ENCODE measurements around the gene WTAP. TPM values are rescaled to one million over a fixed set of nuclear protein-coding genes. Genes with fewer than 3 reads are reported as not detected.
"Not testable (repeated sequence)": the region's sequence is repeated elsewhere in the genome, so short reads cannot be mapped to it uniquely, and the experiment has no call there.

The WTAP gene
- total RNA-seq, 1 donor = 267 TPM

DNA sequence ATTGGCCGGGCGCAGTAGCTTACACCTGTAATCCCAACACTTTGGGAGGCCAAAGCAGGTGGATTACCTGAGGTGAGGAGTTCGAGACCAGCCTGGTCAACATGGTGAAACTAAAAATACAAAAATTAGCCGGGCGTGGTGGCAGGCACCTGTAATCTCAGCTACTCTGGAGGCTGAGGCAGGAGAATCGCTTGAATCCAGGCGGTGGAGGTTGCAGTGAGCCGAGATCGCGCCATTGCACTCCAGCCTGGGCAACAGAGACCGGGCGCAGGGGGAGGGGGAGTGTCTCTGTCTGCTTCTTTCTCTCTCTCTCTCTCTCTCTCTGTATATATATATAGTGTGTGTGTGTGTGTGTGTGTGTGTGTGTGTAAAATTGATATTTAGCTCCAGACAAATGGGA is 5.2 kb downstream of the WTAP start:
- peaks cover 52% of the 10 kb centered on the region for H3K4me1 ChIP-seq (ENCODE audit: insufficient read depth, low read length)
- not testable (repeated sequence) for H3K9me3 ChIP-seq (ENCODE audit: low read depth, low read length); H3K4me3 ChIP-seq (ENCODE audit: low read length); H3K27me3 ChIP-seq (ENCODE audit: insufficient read depth, low read length)

DNA sequence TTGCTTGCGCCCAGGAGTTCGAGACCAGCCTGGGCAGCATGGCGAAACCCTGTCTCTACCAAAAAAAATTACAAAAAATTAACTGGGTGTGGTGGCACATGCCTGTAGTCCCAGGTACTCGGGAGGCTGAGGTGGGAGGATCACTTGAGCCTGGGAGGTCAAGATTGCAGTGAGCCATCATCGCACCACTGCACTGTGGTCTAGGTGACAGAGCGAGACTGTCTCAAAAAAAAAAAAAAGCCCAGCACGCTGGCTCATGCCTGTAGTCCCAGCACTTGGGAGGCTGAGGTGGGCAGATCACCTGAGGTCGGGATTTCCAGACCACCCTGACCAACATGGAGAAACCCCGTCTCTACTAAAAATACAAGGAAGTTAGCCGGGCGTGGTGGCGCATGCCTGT is 6.1 kb downstream of the WTAP start:
- not testable (repeated sequence) for H3K9me3 ChIP-seq (ENCODE audit: low read depth, low read length); H3K27me3 ChIP-seq (ENCODE audit: insufficient read depth, low read length); H3K4me3 ChIP-seq (ENCODE audit: low read length)
- H3K4me1 ChIP-seq (ENCODE audit: insufficient read depth, low read length) = peaks cover 53% of the 10 kb centered on the region

DNA sequence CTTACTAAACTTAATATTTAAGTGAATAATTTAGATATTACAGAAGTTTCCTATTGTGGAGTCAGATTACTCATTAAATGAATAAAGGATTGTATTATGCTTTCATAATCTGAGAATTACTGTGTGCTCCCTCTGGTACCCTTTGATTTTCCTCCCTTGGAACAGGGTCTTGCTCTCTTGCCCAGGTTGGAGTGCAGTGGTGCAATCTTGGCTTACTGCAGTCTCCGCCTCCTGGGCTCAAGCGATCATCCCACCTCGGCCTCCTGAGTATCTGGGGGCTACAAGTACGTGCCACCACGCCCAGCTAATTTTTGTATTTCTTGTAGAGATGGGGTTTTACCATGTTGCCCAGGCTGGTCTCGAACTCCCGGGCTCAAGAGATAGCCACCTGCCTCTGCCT is 9.6 kb downstream of the WTAP start:
- no peak overlapping the region for H3K4me3 ChIP-seq (ENCODE audit: low read length)
- no peaks in the 10 kb centered on the region for H3K27me3 ChIP-seq (ENCODE audit: insufficient read depth, low read length)
- H3K9me3 ChIP-seq (ENCODE audit: low read depth, low read length) = no peaks in the 10 kb centered on the region
- peaks cover 31% of the 10 kb centered on the region for H3K4me1 ChIP-seq (ENCODE audit: insufficient read depth, low read length)

DNA sequence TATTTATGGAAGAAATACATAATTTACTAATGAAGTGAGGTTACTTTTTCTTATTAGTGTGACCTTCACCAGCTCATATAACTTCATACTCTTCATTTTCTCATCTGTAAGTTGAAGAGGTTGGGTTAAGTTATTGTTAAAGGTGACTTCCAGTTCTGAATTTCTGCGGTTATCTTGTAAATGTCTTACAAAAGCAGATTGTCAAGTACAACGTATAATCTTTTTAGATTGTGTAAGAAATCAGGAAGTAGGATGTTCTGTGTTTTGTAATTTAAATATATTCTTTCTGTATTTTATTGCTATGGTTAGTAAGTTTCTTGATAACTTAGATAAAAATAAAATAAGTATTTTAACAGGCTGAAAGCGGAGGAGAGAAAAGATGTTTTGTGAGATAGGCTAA is 12.0 kb downstream of the WTAP start:
- Histone ChIP-seq H3K27me3 (ENCODE audit: insufficient read depth, low read length) (no peaks in the 10 kb centered on the region), H3K4me1 (ENCODE audit: insufficient read depth, low read length) (peaks cover 16% of the 10 kb centered on the region), H3K9me3 (ENCODE audit: low read depth, low read length) (no peaks in the 10 kb centered on the region), H3K4me3 (ENCODE audit: low read length) (no peak overlapping the region)

DNA sequence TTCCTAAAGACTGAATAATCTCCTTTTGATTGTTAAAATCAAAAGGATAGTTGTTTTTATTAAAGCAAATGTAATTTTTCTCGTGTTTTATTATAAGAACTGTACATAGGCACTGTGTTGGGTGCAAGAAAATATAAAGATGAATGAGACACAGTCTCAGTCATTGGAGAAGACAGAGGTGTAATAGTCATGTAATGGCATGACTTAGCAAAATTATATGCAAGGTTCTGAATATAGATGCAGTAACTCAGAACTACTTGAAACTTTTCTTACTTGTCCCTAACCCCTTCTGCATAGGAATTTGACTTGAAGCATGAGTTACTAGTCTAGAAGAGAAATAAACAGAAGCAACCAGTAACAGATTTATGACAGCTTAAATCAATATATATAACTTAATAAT is 14.9 kb downstream of the WTAP start:
- no peak overlapping the region for H3K4me3 ChIP-seq (ENCODE audit: low read length)
- H3K4me1 ChIP-seq (ENCODE audit: insufficient read depth, low read length) = peaks cover 7% of the 10 kb centered on the region
- no peaks in the 10 kb centered on the region for H3K9me3 ChIP-seq (ENCODE audit: low read depth, low read length)
- H3K27me3 ChIP-seq (ENCODE audit: insufficient read depth, low read length) = no peaks in the 10 kb centered on the region

DNA sequence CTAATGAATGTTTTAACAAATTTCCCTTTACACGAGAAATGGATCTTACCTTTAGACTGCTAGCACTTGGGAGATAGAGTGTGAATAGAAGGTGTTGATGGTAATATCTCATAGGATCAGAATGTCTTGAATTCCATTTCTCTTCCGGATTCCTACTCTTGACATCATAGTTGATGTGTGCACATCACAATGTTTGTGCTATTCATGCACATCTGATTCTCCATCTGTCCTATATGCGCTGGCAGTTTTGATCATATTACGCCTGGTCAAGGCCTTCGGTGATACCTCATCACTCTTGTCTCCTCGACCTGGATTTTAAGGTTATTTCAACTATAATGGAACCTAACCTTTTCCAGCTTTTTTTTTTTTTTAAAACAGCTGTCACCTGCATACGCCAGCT is 17.8 kb downstream of the WTAP start:
- Histone ChIP-seq H3K9me3 (ENCODE audit: low read depth, low read length) (no peaks in the 10 kb centered on the region), H3K27me3 (ENCODE audit: insufficient read depth, low read length) (no peaks in the 10 kb centered on the region), H3K4me1 (ENCODE audit: insufficient read depth, low read length) (peaks cover under 1% of the 10 kb centered on the region), H3K4me3 (ENCODE audit: low read length) (no peak overlapping the region)

DNA sequence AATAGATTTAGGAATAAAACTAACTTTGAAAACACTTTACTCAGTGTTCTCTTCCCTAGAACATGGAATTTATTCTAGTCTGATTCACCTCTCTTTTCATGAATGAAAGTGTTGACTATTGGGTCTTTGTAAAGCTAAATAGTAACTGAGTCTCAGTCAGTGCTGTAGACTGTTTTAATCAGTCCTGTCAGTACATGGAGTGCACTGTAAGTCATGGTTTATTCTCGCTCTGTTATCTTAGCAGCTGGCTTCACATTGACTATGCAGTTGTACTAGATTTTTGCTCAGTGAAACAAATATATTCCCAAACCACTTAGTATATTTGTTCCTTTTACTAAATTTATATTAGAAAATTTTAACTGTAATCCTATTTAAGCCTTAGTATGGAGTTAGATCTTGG is 19.5 kb downstream of the WTAP start:
- Histone ChIP-seq H3K9me3 (ENCODE audit: low read depth, low read length) (no peaks in the 10 kb centered on the region), H3K27me3 (ENCODE audit: insufficient read depth, low read length) (no peaks in the 10 kb centered on the region), H3K4me1 (ENCODE audit: insufficient read depth, low read length) (no peaks in the 10 kb centered on the region), H3K4me3 (ENCODE audit: low read length) (no peak overlapping the region)

DNA sequence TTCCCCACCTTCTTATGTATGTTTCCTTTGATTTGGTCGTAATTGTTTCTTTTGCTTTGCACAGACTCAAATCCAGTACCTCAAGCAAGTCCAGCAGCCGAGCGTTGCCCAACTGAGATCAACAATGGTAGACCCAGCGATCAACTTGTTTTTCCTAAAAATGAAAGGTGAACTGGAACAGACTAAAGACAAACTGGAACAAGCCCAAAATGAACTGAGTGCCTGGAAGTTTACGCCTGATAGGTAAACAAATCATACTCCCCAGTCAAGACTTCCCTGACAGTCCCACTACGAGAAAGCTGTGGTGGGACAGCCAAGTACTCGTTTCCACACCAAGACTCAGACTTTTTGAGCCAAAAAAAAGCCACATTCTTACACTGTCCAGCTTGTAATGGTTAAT is 20.8 kb downstream of the WTAP start:
- not testable (repeated sequence) for H3K4me3 ChIP-seq (ENCODE audit: low read length); H3K4me1 ChIP-seq (ENCODE audit: insufficient read depth, low read length); H3K27me3 ChIP-seq (ENCODE audit: insufficient read depth, low read length); H3K9me3 ChIP-seq (ENCODE audit: low read depth, low read length)

DNA sequence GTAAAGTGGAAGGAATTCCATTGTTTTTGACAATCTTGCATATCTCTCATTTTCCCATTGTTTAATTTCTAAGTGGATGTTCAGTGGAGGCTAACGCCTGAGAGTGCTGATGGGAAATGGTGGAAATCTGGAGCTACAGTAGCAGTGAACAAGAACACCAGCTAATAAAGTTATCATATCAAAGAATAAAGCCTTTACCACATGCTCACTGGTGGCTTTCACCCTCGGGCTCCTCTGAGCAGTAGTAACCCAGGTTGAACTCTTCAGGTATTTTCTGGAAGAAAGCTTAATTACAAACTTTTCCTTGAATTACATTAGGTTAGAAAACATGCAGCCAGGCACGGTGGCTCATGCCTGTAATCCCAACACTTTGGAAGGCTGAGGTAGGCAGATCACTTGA is 24.1 kb downstream of the WTAP start:
- Histone ChIP-seq H3K4me1 (ENCODE audit: insufficient read depth, low read length) (no peaks in the 10 kb centered on the region), H3K27me3 (ENCODE audit: insufficient read depth, low read length) (no peaks in the 10 kb centered on the region), H3K9me3 (ENCODE audit: low read depth, low read length) (no peaks in the 10 kb centered on the region), H3K4me3 (ENCODE audit: low read length) (no peak overlapping the region)

DNA sequence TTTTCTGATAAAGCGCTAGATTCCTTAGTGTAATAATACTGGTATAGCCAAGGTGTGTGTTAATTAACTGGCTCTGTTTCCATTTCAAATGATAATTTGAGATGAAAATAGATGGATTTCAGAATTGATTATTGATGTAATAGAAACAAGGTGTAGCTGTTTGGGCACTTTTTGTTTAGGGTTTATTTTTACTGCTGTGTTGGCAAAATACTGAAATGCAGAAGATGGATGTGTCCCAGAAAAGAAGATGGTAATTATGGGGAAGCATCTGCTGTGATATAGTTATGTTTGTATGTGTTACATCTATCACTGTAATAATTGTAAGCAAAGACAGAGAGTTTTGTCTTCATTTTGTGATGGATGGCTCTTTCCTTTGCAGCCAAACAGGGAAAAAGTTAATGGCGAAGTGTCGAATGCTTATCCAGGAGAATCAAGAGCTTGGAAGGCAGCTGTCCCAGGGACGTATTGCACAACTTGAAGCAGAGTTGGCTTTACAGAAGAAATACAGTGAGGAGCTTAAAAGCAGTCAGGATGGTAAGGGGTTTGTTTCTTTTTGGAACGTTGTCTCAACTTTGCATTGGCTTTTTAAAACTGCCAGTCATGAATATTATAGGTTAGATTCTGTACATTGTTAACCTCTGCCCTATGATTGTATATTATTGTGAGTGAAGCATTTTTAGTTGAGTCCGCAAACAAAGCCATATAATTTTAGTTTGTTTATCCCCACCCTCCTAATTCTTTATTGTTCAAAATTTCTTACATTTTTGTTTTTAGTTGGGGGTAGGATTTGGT is 26.0 kb downstream of the WTAP start:
- H3K4me1 ChIP-seq (ENCODE audit: insufficient read depth, low read length) = no peaks in the 10 kb centered on the region

DNA sequence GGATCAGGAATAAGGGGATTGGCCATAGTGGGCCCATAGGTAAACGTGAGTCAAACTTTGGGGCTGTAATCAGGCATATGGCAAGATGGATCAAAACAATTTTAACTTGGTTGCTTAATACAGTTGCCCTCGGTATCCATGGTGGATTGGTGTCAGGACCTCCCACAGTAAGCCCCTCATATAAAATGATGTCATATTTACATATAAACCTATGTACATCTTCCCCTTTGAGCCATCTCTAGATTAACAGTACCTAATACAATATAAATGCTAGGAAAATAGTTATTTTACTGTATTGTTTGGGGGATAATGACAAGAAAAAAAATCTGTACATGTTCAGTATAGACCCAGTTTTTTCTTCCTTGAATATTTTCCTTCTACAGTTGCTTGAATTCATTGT is 27.1 kb downstream of the WTAP start:
- H3K4me3 ChIP-seq (ENCODE audit: low read length) = no peak overlapping the region

More for the DNA sequence above, 26.0 kb downstream of the WTAP start:
- no peak overlapping the region for H3K4me3 ChIP-seq (ENCODE audit: low read length)
- H3K27me3 ChIP-seq (ENCODE audit: insufficient read depth, low read length) = no peaks in the 10 kb centered on the region
- no peaks in the 10 kb centered on the region for H3K9me3 ChIP-seq (ENCODE audit: low read depth, low read length)

DNA sequence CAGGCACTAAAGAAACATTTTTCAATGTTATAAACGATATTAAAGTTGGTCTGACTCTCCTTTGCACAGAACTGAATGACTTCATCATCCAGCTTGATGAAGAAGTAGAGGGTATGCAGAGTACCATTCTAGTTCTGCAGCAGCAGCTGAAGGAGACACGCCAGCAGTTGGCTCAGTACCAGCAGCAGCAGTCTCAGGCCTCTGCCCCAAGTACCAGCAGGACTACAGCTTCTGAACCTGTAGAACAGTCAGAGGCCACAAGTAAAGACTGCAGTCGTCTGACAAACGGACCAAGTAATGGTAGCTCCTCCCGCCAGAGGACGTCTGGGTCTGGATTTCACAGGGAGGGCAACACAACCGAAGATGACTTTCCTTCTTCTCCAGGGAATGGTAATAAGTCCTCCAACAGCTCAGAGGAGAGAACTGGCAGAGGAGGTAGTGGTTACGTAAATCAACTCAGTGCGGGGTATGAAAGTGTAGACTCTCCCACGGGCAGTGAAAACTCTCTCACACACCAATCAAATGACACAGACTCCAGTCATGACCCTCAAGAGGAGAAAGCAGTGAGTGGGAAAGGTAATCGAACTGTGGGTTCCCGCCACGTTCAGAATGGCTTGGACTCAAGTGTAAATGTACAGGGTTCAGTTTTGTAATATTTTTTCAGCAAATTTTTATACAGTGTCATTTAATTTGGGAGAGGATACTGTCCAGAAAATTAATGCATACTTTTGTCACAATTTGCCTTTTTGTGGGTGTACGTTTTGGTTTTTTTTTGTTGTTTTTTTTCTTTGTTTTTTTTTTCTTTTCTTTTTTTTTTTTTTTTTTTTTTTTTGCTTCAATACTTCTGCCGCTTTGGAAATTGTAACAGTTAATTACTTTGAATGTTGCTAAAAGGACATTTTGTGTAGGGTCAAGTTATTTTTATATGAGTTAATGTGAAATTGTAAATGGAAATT is 27.9 kb downstream of the WTAP start:
- Histone ChIP-seq H3K4me1 (ENCODE audit: insufficient read depth, low read length) (peaks cover 2% of the 10 kb centered on the region), H3K9me3 (ENCODE audit: low read depth, low read length) (no peaks in the 10 kb centered on the region), H3K27me3 (ENCODE audit: insufficient read depth, low read length) (no peaks in the 10 kb centered on the region), H3K4me3 (ENCODE audit: low read length) (no peak overlapping the region)

More for the DNA sequence above, 27.1 kb downstream of the WTAP start:
- no peaks in the 10 kb centered on the region for H3K27me3 ChIP-seq (ENCODE audit: insufficient read depth, low read length)
- H3K9me3 ChIP-seq (ENCODE audit: low read depth, low read length) = no peaks in the 10 kb centered on the region
- no peaks in the 10 kb centered on the region for H3K4me1 ChIP-seq (ENCODE audit: insufficient read depth, low read length)

DNA sequence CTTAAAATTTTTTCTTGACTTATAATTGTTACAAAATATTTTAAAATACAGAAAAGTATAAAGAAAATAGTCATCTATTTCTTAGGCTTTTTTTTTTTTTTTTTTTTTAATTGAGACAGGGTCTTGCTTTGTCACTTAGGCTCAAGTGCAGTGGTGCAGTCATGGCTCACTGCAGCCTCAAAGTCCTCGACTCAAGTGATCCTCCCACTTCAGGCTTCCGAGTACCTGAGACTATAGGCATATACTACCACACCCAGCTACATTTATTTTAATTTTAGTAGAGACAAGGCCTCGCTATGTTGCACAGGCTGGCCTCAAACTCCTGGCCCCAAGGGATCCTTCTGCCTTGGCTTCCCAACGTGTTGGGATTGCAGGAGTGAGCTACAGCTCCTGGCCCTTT is 29.2 kb downstream of the WTAP start:
- Histone ChIP-seq H3K9me3 (ENCODE audit: low read depth, low read length) (no peaks in the 10 kb centered on the region), H3K4me3 (ENCODE audit: low read length) (no peak overlapping the region), H3K4me1 (ENCODE audit: insufficient read depth, low read length) (peaks cover 14% of the 10 kb centered on the region), H3K27me3 (ENCODE audit: insufficient read depth, low read length) (no peaks in the 10 kb centered on the region)

DNA sequence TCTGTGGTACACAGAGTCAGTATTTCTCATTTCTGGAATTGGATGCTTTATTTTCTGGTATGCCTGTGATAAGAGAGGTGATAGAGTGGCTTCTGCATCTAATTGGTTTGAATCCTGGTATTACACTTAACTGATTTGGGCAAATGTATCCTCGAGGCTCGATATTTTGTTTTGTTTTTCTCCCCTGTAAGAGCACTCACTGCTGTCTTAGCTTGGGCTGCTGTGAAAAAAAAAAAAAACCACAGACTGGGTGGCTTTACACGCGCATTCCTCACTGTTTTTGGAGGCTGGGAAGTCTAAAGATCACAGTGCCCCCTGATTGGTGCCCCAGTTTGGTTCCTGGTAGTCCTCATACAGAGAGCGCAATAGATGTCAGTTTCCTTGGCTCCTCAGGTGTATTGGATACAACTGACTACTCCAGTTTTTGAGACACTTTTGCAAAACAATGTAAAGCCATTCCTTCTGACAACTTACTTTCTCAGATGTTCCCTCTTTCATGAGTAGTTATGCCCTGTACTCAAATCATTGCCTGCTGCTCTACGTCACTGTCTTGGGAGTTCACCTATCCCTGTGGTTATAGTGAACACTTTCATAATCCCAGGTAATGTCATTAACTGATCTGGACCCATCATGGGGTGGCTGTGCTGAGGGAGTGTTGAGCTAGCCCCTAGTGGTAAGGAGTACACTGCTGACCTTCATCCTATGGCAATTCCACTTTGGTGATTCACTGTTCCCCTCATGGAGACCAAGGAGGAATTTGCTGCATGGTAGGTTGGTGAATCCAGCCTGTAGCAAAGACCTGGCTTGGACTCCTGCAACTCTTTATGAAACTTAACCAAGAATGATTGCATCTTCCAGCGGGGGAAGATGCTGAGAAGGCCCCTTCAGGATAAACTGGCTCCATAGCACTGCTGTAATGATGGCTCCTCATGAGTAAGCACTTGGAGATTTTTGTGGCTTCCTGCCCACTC is 31.0 kb downstream of the WTAP start:
- H3K9me3 ChIP-seq (ENCODE audit: low read depth, low read length) = no peaks in the 10 kb centered on the region
- H3K4me1 ChIP-seq (ENCODE audit: insufficient read depth, low read length) = peaks cover 23% of the 10 kb centered on the region
- H3K4me3 ChIP-seq (ENCODE audit: low read length) = no peak overlapping the region
- H3K27me3 ChIP-seq (ENCODE audit: insufficient read depth, low read length) = no peaks in the 10 kb centered on the region

DNA sequence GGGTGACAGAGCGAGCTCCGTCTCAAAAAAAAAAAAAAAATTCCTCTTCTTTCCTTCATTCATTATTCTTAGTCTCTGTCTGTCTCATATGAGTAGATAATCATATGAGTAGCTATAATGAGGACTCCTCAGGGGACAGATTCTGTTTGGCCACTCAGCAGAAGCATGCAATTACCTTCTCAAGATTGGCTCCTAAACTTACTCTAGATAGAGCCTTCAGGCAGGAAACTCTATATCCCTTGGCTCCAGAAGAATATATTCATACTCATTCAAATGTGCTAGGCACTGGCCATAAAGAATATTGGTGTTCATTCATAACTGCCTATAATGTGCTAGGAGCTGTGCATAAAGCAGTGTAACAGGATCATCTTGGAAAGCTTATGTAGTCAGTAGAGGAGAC is 32.3 kb downstream of the WTAP start:
- H3K4me1 ChIP-seq (ENCODE audit: insufficient read depth, low read length) = peaks cover 23% of the 10 kb centered on the region
- no peaks in the 10 kb centered on the region for H3K27me3 ChIP-seq (ENCODE audit: insufficient read depth, low read length)
- no peaks in the 10 kb centered on the region for H3K9me3 ChIP-seq (ENCODE audit: low read depth, low read length)
- no peak overlapping the region for H3K4me3 ChIP-seq (ENCODE audit: low read length)

All from mononuclear cell (primary cell).